ENCODE results near the gene ZFYVE1.
A peak's percentile ranks its signal among the peaks of the same experiment; 100 is the strongest.

ZFYVE1 gene

DNA sequence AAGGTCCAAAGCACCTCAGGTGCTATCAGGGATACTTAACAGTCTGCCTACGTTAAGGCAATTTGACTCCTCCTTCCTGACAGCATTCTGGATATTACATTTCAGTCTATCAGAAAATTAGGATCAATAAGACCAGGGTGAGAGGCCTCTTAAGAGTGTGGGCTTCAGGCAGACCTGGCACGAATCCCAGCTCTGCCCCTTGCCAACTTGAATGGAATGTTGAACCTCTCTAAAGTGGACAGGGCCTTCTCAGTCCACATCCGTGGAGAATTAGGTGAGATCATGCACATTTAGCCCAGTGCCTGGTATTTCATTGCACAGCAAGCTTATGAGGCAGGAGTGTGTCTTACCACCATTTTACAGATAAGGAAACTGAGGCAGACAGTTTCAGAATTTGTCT is 74.7 kb downstream of the ZFYVE1 start:
- no peak for DNase-seq

DNA sequence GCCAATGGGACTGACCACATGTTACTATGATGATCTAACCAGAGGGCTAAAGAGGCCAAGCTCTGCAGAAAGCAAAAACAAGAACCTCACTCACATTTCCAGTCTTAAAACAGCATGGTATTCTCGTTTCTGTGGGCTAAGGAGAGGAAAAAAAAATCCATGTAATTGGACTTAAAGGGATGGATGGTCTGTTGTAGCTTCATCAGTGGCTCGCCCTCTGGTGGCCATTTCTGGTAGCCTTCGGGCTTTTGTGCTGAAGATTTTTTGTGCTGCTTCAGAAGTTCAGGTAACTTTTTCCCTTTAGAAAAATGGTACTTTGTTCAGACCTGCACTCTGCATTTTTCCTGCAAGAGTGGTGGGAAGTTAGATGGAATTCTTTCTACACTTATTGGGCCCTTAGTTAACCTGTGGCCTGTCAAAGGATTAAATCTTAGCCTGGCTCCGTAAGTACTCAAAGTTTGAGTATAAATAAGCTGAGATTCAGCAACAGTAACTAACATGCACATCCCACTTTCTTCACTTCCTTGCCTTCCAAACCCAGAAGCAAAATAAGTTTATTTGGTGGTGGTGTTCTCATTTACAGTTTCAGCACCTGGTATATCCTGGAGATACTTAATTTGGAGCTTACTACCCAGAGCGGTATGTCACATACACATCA is 78.3 kb downstream of the ZFYVE1 start:
- DNase-seq, result peak; percentile 44 to 58

GRCh38 chr14:72947366-72948160 is 79.3 kb downstream of the ZFYVE1 start:
- DNase-seq, result no peak

DNA sequence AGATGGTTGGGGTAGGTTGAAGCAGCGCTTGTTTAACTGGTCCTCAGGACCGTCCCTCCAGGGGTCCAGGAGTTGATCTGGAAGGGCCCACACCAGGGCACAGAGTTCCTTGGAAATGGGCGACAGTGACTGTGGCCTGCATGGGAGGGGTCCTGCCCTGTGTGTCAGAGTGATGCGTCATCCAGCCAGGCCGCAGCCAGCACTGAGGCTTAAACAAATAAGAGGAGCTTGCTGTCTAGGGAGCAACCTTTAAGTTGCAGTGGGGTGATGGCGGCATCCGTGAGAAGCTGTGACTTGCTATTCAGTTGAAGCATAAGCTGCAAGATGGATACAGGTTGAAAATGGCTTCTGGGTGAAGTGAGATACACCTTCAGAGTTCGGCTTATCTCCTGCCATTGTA is 80.4 kb downstream of the ZFYVE1 start:
- no peak for DNase-seq

DNA sequence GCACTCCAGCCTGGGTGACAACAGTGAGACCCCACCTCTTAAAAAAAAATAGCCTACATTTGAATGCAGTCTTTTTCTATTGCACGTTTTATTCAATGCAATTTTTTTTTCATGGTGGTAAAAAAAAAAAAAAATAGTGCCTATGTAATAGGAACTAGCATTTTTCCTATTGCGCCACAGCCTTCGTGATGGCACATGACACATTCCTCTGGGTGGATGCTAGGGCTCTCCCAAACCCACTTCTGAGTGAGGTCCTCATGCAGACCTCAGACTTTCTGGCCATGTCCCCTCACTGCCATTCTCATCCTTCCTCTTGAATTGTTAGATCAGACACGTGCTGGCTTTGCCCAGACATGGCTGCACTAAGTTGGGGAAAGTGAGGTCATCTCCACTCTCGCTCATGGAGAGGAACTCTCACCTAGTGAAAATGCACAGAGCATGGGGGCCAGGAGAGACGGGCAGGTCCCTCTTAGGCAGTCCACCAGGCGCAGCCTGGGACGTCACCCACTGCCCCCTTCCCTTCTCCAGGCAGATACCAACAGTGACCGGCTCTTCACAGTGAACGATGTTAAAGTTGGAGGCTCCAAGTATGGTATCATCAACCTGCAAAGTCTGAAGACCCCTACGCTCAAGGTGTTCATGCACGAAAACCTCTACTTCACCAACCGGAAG is 81.4 kb downstream of the ZFYVE1 start:
- no peak for DNase-seq

DNA sequence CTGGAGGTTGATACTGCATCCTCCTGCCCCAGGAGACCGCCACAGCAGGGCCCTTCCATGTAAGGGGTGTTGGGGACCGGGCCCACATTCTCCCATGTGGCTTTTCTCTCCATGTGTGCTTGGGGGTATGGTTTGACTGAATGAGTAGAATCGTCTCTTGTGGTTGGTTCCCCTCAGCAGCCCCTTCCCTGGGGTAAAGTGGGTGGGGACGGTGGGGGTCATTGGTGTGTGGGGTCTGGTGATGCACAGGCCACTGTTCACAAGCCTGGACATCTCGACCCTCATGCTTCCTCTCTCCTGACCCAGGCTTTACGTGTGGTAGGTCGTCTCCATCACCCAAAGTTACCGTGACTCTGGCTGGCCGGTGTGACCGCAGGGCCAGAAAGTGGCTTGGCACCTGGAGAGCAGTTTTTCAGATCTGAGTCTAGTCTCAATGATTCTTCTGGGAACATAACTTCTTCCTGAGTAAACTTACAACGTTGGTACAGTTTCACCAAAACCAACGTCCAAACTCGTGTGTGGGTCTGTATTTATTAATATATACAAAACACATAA is 83.0 kb downstream of the ZFYVE1 start:
- DNase-seq, result no peak

GRCh38 chr14:72942934-72943333 is 84.0 kb downstream of the ZFYVE1 start:
- no peak for DNase-seq

GRCh38 chr14:72941286-72941985 is 85.5 kb downstream of the ZFYVE1 start:
- DNase-seq, result no peak

DNA sequence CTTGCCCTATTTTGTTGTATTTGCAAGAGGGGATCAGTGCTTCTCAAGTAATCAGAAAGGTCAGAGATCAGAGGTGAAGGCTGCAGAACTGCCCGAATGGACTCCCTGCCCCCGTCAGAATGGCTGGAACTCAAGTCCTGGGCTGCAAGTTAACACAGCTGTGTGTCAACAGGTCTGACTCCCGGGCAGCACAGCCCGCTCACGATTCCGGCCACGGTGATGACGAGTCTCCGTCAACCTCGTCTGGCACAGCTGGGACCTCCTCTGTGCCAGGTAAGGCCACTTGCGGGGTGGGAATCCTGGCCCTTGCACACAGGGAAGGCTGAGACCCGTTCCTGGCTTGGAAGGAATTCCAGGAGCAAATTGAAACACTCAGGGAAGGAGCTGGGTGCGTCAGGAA is 87.3 kb downstream of the ZFYVE1 start:
- no peak for DNase-seq

- DNase-seq, result no peak
Observed at GRCh38 chr14:72932893-72933292, 94.0 kb downstream of the ZFYVE1 start.

- no peak for DNase-seq
Observed at GRCh38 chr14:72929316-72930080, 97.4 kb downstream of the ZFYVE1 start.

DNA sequence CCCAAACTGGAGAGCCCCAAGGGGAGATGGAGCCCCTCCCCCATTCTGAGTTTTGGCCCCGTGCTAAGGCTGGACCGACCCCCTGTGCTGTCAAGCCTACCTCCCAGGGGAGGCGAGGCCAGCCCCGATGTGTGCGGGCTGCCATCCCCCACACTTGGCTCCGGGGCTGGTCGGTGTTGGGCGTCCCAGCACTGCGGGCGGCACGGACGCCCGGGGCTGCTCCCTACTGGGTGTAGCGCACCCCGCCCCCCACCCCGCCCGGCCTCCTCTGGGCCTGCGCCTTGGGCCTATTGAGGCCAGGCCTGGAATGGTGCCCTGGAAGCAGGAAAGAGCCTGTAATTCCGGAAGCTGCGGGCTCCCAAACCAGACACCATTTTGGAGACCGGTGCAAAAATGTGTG is 98.0 kb downstream of the ZFYVE1 start:
- no peak for DNase-seq

DNA sequence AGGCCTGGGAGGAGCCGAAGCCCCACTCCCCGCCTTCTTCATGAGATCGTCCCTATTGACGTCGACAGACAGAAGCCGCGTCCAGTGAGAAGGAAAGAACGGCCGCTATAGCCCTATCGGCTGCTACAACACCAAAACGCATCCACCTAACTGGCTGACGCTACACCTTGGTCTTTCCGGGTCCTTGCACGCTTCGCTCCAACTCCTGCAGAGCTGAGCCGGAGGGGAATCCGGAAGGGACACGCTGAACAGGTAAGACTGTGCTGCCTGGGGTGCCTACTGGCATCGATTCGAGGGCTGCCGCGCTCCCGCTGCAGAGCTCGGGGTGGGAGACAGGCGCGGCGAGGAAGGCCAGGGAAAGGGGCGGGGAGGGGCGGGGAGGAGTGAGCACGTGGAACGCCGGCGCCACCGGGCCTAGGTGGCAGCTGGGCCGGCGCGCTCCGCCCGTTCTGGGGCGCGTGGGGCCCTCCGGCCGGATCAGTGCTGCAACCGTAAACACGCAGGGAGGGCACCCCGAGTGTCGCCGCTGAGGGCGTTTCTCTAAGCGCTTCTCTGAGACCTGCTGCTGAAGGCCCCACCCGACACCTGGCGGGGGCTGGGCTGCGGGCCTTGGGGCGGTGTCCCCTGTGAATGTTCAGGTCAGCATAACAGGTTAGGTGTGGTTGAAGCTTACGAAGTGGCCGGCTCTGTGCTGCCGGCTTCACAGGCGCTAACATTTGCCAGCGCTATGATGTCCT is 100.4 kb downstream of the ZFYVE1 start, which contains the start of gene DCAF4:
TSS of gene DCAF4 (plus strand) at position 173 of the 737 bp plus-strand sequence. CDS start 11,515 bp downstream, outside the sequence.
- peak; percentile 96 for DNase-seq

DNA sequence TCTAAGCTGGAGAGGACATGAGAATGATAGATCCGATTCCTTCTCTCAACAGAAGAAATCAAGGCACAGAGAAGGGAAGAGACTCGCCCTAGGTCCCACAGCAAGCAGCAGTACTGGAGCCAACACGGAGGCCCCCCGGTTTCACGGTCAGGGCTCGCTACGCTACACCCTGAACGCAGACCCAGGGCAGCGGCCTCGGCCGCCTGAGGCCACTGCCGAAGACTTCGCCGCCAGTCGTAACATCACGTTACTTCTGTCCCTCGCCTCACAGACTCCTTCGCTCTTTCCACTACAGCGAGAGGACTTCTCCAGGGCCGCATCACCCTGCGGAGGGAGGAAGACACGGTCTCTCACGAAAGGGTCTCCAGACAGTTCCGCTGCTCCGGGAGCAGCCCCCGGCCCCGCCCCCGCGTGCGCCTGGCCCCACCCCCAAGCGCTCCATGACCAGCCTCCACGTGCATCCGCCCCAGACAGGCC is 101.1 kb downstream of the ZFYVE1 start:
- DNase-seq, result no peak

GRCh38 chr14:72925171-72925759 is 101.6 kb downstream of the ZFYVE1 start:
- DNase-seq, result no peak

DNA sequence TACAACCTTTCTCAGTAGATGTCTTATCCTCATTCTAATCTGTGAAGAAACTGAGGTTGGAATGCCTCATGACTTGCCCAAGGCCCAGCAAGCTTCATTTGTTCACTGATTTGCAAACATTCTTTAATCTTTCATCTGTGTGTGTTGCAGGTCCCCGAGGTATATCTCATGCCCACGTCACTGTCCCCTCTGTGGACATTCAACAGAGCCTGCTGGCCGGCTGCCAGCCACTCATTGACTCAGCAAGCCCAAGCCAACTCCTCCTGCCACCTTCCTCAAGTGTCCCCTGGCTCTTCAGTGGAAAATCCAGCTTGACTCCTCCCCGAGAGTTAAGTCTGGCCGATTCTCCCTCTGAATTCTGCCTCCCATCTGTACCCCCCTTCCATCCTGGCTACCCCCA is 102.6 kb downstream of the ZFYVE1 start:
- no peak for DNase-seq

GRCh38 chr14:72921396-72921795 is 105.5 kb downstream of the ZFYVE1 start:
- no peak for DNase-seq

GRCh38 chr14:72920008-72920407 is 106.9 kb downstream of the ZFYVE1 start:
- DNase-seq, result no peak
